Transverse colon (tissue), 4 donors: ENCODE measurements around the gene BMP2K. TPM values are rescaled to one million over a fixed set of nuclear protein-coding genes. Genes with fewer than 3 reads are reported as not detected.

Source experiments
- DNase-seq: peaks from one replicate; pipeline ENCODE4 v3.0.0-alpha.2; 2019
- H3K27ac ChIP-seq, 4 donors: fragments of 200-600 bp; sonication (generic); 2 replicates each; pipeline ENCODE4 v1.5.1; 2016 to 2018; ENCODE audit warnings: inconsistent platforms in 4 of 4
- H3K27me3 ChIP-seq: fragments of 200-600 bp; sonication (generic); 2 replicates; pipeline ENCODE4 v1.5.1; 2017; ENCODE audit warnings: inconsistent platforms
- H3K36me3 ChIP-seq, 4 donors: fragments of 200-600 bp; sonication (generic); 2 replicates each; pipeline ENCODE4 v1.5.1; 2017 to 2019; ENCODE audit warnings: inconsistent platforms in 4 of 4
- H3K4me1 ChIP-seq, 4 donors: fragments of 200-600 bp; sonication (generic); 2 replicates each; pipeline ENCODE4 v1.5.1; 2017 to 2020; ENCODE audit warnings: inconsistent platforms in 4 of 4
- H3K4me3 ChIP-seq, 4 donors: fragments of 200-600 bp; sonication (generic); 1 replicate in 1 of 4; 2 replicates in 3 of 4; pipeline versions ENCODE4 v1.5.1 to v1.6.1; 2017 to 2019; ENCODE audit warnings: inconsistent platforms in 4 of 4
- H3K9me3 ChIP-seq, 2 donors: fragments of 200-600 bp; sonication (generic); 2 replicates each; pipeline ENCODE4 v1.5.1; 2017 to 2019; ENCODE audit warnings: inconsistent platforms in 2 of 2
- CTCF ChIP-seq, 5 experiments: fragments of 200-600 bp in 3 of 5; fragments of 450-650 bp in 2 of 5; sonication (generic) in 3 of 5; IDR thresholded peaks; 1 replicate in 2 of 5; 2 replicates in 3 of 5; pipeline ENCODE4 v1.5.1; 2016 to 2017; ENCODE audit warnings: antibody characterized with exemption in 5 of 5, inconsistent platforms in 3 of 5, mild to moderate bottlenecking in 2 of 5, moderate library complexity in 1 of 5
- EP300 ChIP-seq: sonication (generic); formaldehyde crosslinking; IDR thresholded peaks from one replicate; pipeline ENCODE4 v1.6.1; 2017; ENCODE audit warnings: antibody characterized with exemption, low read depth
- POLR2A ChIP-seq: fragments of 450-650 bp; IDR thresholded peaks from one replicate; pipeline ENCODE4 v1.6.1; 2016; ENCODE audit warnings: antibody characterized with exemption, mild to moderate bottlenecking, moderate library complexity
- POLR2AphosphoS5 ChIP-seq, 3 donors: sonication (generic); formaldehyde crosslinking; IDR thresholded peaks; one replicate each; pipeline ENCODE4 v1.6.1; 2016; ENCODE audit warnings: antibody characterized with exemption in 3 of 3
- WGBS, 2 donors: methylation state at CpG; one replicate each; pipeline ENCODE4 v1.1.5; 2018; ENCODE audit warnings: low coverage in 1 of 2; 5-methylcytosine and 5-hydroxymethylcytosine counted together
- in situ Hi-C, 4 donors: fragments of 200-750 bp; cut with MboI; loops; one replicate each; pipeline versions ENCODE4 v1.15.0 to v1.15.1; 2017; ENCODE audit warnings: low sequenced_read_pairs in 3 of 4, low pct_ligation_motif_present in 1 of 4, low pct_unique_long_range_greater_than_20kb in 1 of 4
- intact Hi-C: fragments of 100-400 bp; cut with DNase I; formaldehyde crosslinking; loops from one replicate; pipeline ENCODE4 v1.15.1; 2023; ENCODE audit warnings: low total_unique reads
- total RNA-seq, 4 donors: library from RNA; depleted of rRNA; stranded (reverse); fragments of >200 nt; gene quantifications; one replicate each; pipeline ENCODE4 v1.1.0, GENCODE V29; 2016

The BMP2K gene
- total RNA-seq, 4 donors from 2014 or later, result 12.3 to 147 (median 71.2) TPM

GRCh38 chr4:78796526-78796925 is 20.4 kb downstream of the BMP2K start:
- H3K4me3 ChIP-seq, result no peak overlapping the region
- intact Hi-C loops (no loop called here), in situ Hi-C loops (no loop called here)
- H3K36me3 ChIP-seq, result no peaks in the 10 kb centered on the region
- H3K27ac ChIP-seq, result no peak overlapping the region
- no peaks in the 10 kb centered on the region for H3K9me3 ChIP-seq
- 64 to 93% methylated on average over 2 of the region's 2 CpGs for WGBS, 2 donors
- H3K4me1 ChIP-seq, result no peaks in the 10 kb centered on the region
- TF ChIP-seq POLR2AphosphoS5 (IDR thresholded peaks at IDR 0.05) (no peak), POLR2A (no peak), EP300 (no peak), CTCF (IDR thresholded peaks at IDR 0.05) (no peak)
- no peak for DNase-seq
- no peaks in the 10 kb centered on the region for H3K27me3 ChIP-seq

GRCh38 chr4:78797777-78798284 is 21.7 kb downstream of the BMP2K start:
- no peaks in the 10 kb centered on the region for H3K36me3 ChIP-seq
- in situ Hi-C loops (no loop called here), intact Hi-C loops (no loop called here)
- H3K27ac ChIP-seq, result no peak overlapping the region
- TF ChIP-seq POLR2AphosphoS5 (IDR thresholded peaks at IDR 0.05) (no peak), EP300 (no peak), POLR2A (no peak), CTCF (IDR thresholded peaks at IDR 0.05) (no peak)
- no peaks in the 10 kb centered on the region for H3K4me1 ChIP-seq
- no peaks in the 10 kb centered on the region for H3K9me3 ChIP-seq
- WGBS, 2 donors, result 97% methylated on average over 4 of the region's 4 CpGs; no CpG with 5 or more reads in 1 of the 2 donors
- no peaks in the 10 kb centered on the region for H3K27me3 ChIP-seq
- DNase-seq, result no peak
- no peak overlapping the region for H3K4me3 ChIP-seq

- 93 to 98% methylated on average over 5 of the region's 5 CpGs for WGBS, 2 donors
- Histone ChIP-seq H3K36me3 (no peaks in the 10 kb centered on the region), H3K4me1 (no peaks in the 10 kb centered on the region), H3K27ac (no peak overlapping the region), H3K27me3 (no peaks in the 10 kb centered on the region), H3K9me3 (no peaks in the 10 kb centered on the region), H3K4me3 (no peak overlapping the region)
- TF ChIP-seq POLR2A, result no peak
- TF ChIP-seq POLR2AphosphoS5 (IDR thresholded peaks at IDR 0.05), result no peak
- DNase-seq, result no peak
- in situ Hi-C loops (no loop called here), intact Hi-C loops (no loop called here)
Observed at GRCh38 chr4:78799551-78800495, 23.7 kb downstream of the BMP2K start.

- no peak overlapping the region for H3K27ac ChIP-seq
- TF ChIP-seq POLR2A (no peak), EP300 (no peak), POLR2AphosphoS5 (IDR thresholded peaks at IDR 0.05) (no peak), CTCF (IDR thresholded peaks at IDR 0.05) (no peak)
- H3K27me3 ChIP-seq, result no peaks in the 10 kb centered on the region
- H3K4me3 ChIP-seq, result no peak overlapping the region
- DNase-seq, result no peak
- H3K36me3 ChIP-seq, result no peaks in the 10 kb centered on the region
- no peaks in the 10 kb centered on the region for H3K4me1 ChIP-seq
- H3K9me3 ChIP-seq, result no peaks in the 10 kb centered on the region
- in situ Hi-C loops, result no loop called here
- intact Hi-C loops, result no loop called here
Observed at GRCh38 chr4:78800965-78801364, 24.8 kb downstream of the BMP2K start.
